Natural killer cell (primary cell): Measurements from ENCODE around the gene PDE6G. TPM values are rescaled to one million over a fixed set of nuclear protein-coding genes. Genes with fewer than 3 reads are reported as not detected.

Source experiments
- ATAC-seq, 3 donors: fragments of 150-1000 bp in 2 of 3; fragments of 200-7000 bp in 1 of 3; cut with Tn5 transposase; 1 replicate in 1 of 3; 2 replicates in 2 of 3; pipeline ENCODE4 v1.10.0; 2021; ENCODE audit warnings: mild to moderate bottlenecking in 2 of 3, moderate library complexity in 2 of 3
- DNase-seq, 2 donors: peaks; one replicate each; pipeline versions ENCODE4 v3.0.0 to v3.0.0-alpha.2; 2013 to 2021; ENCODE audit warnings: mixed read lengths in 1 of 2
- H3K27ac ChIP-seq: one replicate; pipeline ENCODE4 v1.5.1; 2013; ENCODE audit warnings: mild to moderate bottlenecking, low read length
- H3K27me3 ChIP-seq: one replicate; pipeline ENCODE4 v1.6.1; 2013; ENCODE audit warnings: low read length; ENCODE audit not compliant: control insufficient read depth, insufficient read depth
- H3K36me3 ChIP-seq: one replicate; pipeline ENCODE4 v1.6.1; 2013; ENCODE audit warnings: low read length; ENCODE audit not compliant: control insufficient read depth, insufficient read depth
- H3K4me1 ChIP-seq: one replicate; pipeline ENCODE4 v1.6.1; 2013; ENCODE audit warnings: low read length; ENCODE audit not compliant: control insufficient read depth, insufficient read depth
- H3K4me3 ChIP-seq: one replicate; pipeline ENCODE4 v1.5.1; 2013; ENCODE audit warnings: low read length
- H3K9me3 ChIP-seq: one replicate; pipeline ENCODE4 v1.6.1; 2013; ENCODE audit warnings: low read length; ENCODE audit not compliant: control insufficient read depth, insufficient read depth
- H3K27ac Mint-ChIP-seq, 2 donors: one replicate each; pipeline ENCODE4 v1.8.0; 2022; ENCODE audit warnings: mild to moderate bottlenecking in 2 of 2, mixed read lengths in 2 of 2, moderate library complexity in 1 of 2
- H3K27me3 Mint-ChIP-seq, 2 donors: one replicate each; pipeline ENCODE4 v1.8.0; 2022; ENCODE audit warnings: low read depth in 2 of 2, mixed read lengths in 2 of 2
- H3K36me3 Mint-ChIP-seq: one replicate; pipeline ENCODE4 v1.8.0; 2022; ENCODE audit warnings: mixed read lengths
- H3K4me1 Mint-ChIP-seq, 2 donors: one replicate each; pipeline ENCODE4 v1.8.0; 2022; ENCODE audit warnings: mixed read lengths in 2 of 2
- H3K4me3 Mint-ChIP-seq: one replicate; pipeline ENCODE4 v1.8.0; 2022; ENCODE audit warnings: mild to moderate bottlenecking, moderate library complexity, mixed read lengths
- H3K9me3 Mint-ChIP-seq, 2 donors: one replicate each; pipeline ENCODE4 v1.8.0; 2022; ENCODE audit warnings: mixed read lengths in 2 of 2
- CTCF ChIP-seq: fragments of 200-600 bp; IDR thresholded peaks from one replicate; pipeline ENCODE4 v1.8.0; 2022; ENCODE audit warnings: antibody characterized with exemption
- WGBS: methylation state at CpG from one replicate; pipeline ENCODE4 v1.1.7; 2013; ENCODE audit warnings: missing lambda C conversion rate; ENCODE audit not compliant: insufficient coverage; 5-methylcytosine and 5-hydroxymethylcytosine counted together
- intact Hi-C: fragments of 100-400 bp; cut with micrococcal nuclease; formaldehyde crosslinking; loops from one replicate; pipeline ENCODE4 v1.14.2; 2022
- total RNA-seq, 4 donors: library from RNA; stranded (reverse); fragments of 120-200 nt in 1 of 4; gene quantifications; one replicate each; pipeline versions ENCODE4 v1.2.3 to v1.2.4, GENCODE V29; 2013 to 2022

PDE6G gene
- total RNA-seq, 3 donors from 2014 or later (not counting 1 experiment from before 2014, with no cell fraction given) = 21.9 to 42.8 (median 26.6) TPM

GRCh38 chr17:81616877-81617276 is 39.5 kb downstream of the PDE6G start:
- H3K36me3 Mint-ChIP-seq = peaks cover 15% of the 10 kb centered on the region
- no peak overlapping the region for H3K4me3 Mint-ChIP-seq
- no peaks in the 10 kb centered on the region for H3K27me3 Mint-ChIP-seq
- no peaks in the 10 kb centered on the region for H3K9me3 ChIP-seq
- H3K27me3 ChIP-seq = no peaks in the 10 kb centered on the region
- no peak overlapping the region for H3K27ac ChIP-seq
- DNase-seq = no peak
- H3K27ac Mint-ChIP-seq = no peak overlapping the region
- intact Hi-C loops = no loop called here
- no peak overlapping the region for H3K4me3 ChIP-seq
- no peak for ATAC-seq
- H3K36me3 ChIP-seq = peaks cover 53% of the 10 kb centered on the region
- TF ChIP-seq CTCF = no peak
- H3K4me1 Mint-ChIP-seq = peaks cover 16 to 37% of the 10 kb centered on the region in 2 donors
- H3K4me1 ChIP-seq = peaks cover 7% of the 10 kb centered on the region
- 62% methylated on average over 6 of the region's 7 CpGs for WGBS
- H3K9me3 Mint-ChIP-seq = no peaks in the 10 kb centered on the region

GRCh38 chr17:81615401-81615930 is 40.9 kb downstream of the PDE6G start:
- Histone ChIP-seq H3K9me3 (no peaks in the 10 kb centered on the region), H3K4me3 (no peak overlapping the region), H3K27ac (no peak overlapping the region), H3K4me1 (peaks cover 7% of the 10 kb centered on the region), H3K27me3 (no peaks in the 10 kb centered on the region), H3K36me3 (peaks cover 44% of the 10 kb centered on the region)
- H3K4me1 Mint-ChIP-seq = peaks cover 16 to 34% of the 10 kb centered on the region in 2 donors
- peaks cover 8% of the 10 kb centered on the region for H3K36me3 Mint-ChIP-seq
- DNase-seq (no peak), ATAC-seq (no peak)
- intact Hi-C loops = no loop called here
- H3K9me3 Mint-ChIP-seq = no peaks in the 10 kb centered on the region
- H3K27ac Mint-ChIP-seq = no peak overlapping the region
- no peak for TF ChIP-seq CTCF
- no peak overlapping the region for H3K4me3 Mint-ChIP-seq
- WGBS = 94% methylated on average over 4 of the region's 4 CpGs
- H3K27me3 Mint-ChIP-seq = no peaks in the 10 kb centered on the region

DNA sequence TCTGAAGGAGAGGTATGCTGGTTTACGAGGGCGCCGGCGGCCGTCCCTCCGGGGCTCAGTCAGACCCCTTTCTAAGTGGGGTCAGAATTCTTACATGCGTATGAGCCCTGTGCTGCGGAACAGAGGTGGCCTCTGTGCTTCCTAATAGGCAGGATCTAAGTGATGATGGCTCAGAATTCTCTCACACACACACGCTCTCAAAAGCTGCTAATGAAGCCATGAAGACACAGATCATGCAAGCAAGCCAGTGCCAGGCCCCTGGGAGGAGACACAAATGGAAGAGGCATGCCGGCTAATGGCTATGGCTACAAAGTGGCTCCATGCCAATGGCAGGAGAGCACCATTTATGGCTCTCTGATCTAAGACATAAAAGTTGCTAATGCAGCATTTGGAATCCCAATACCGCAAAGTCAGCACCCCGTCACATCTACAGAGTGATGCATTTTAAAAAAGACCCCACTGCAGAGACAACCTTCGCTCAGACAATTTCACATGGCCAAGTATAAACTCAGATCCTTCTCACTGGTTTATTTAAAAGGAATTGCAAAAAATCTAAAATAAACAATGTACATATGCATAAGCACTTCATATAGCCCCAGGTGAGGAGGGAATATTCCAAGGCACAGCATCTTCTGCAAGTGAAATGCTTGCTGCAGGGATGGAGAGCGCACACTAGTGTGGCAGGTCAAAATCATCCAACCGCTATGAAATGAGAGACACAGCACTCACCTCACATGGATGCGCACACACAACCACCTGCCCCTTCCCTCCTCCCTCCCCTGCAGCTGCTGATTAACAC is 44.0 kb downstream of the PDE6G start:
- DNase-seq (no peak), ATAC-seq (no peak)
- H3K36me3 Mint-ChIP-seq = no peaks in the 10 kb centered on the region
- Histone ChIP-seq H3K4me1 (peaks cover 10% of the 10 kb centered on the region), H3K27me3 (no peaks in the 10 kb centered on the region), H3K36me3 (peaks cover 61% of the 10 kb centered on the region), H3K9me3 (no peaks in the 10 kb centered on the region), H3K27ac (no peak overlapping the region), H3K4me3 (no peak overlapping the region)
- no peaks in the 10 kb centered on the region for H3K9me3 Mint-ChIP-seq
- H3K27ac Mint-ChIP-seq = no peak overlapping the region
- peaks cover 16 to 47% of the 10 kb centered on the region in 2 donors for H3K4me1 Mint-ChIP-seq
- no peak overlapping the region for H3K4me3 Mint-ChIP-seq
- intact Hi-C loops = no loop called here
- no peaks in the 10 kb centered on the region for H3K27me3 Mint-ChIP-seq
- TF ChIP-seq CTCF = no peak
- WGBS = 97% methylated on average over 15 of the region's 16 CpGs
